K562 (cell line): ENCODE measurements around the gene C11orf65. TPM values are rescaled to one million over a fixed set of nuclear protein-coding genes. Genes with fewer than 3 reads are reported as not detected.

ENCODE experiments used
- CBFA2T2 ChIP-seq: fragments of 450-650 bp; conservative IDR thresholded peaks from 2 replicates; pipeline ENCODE4 v1.6.1; 2017; ENCODE audit warnings: mild to moderate bottlenecking
- CEBPZ ChIP-seq: fragments of 150-350 bp; IDR thresholded peaks from 2 replicates; pipeline ENCODE4 v1.6.1; 2014; ENCODE audit warnings: low read depth, mild to moderate bottlenecking, low read length, borderline replicate concordance
- CHD4 ChIP-seq: fragments of 200-600 bp; sonication (generic); IDR thresholded peaks from 3 replicates; pipeline ENCODE4 v1.6.1; 2012; ENCODE audit warnings: low read depth, mild to moderate bottlenecking, mixed read lengths, low read length, inconsistent platforms; ENCODE audit not compliant: insufficient read depth, insufficient replicate concordance, poor library complexity, severe bottlenecking
- E2F4 ChIP-seq: sonication (generic); formaldehyde crosslinking; IDR thresholded peaks from 2 replicates; pipeline ENCODE4 v1.8.0; 2022; ENCODE audit warnings: mild to moderate bottlenecking, low read depth, missing genetic modification reagents
- ELF1 ChIP-seq: fragments of 200-800 bp; sonication (Bioruptor generic); IDR thresholded peaks from 2 replicates; pipeline ENCODE4 v1.6.1; 2016; ENCODE audit warnings: missing genetic modification characterization, missing compliant biosample characterization
- FOXP1 ChIP-seq: sonication (generic); formaldehyde crosslinking; IDR thresholded peaks from 2 replicates; pipeline ENCODE4 v1.8.0; 2022; ENCODE audit warnings: mild to moderate bottlenecking, missing genetic modification reagents
- KAT7 ChIP-seq: sonication (generic); formaldehyde crosslinking; IDR thresholded peaks from 2 replicates; pipeline ENCODE4 v1.8.0; 2022; ENCODE audit warnings: missing genetic modification reagents, mild to moderate bottlenecking, borderline replicate concordance
- NFIX ChIP-seq: fragments of 250-450 bp; sonication (Bioruptor Pico); IDR thresholded peaks from 2 replicates; pipeline ENCODE4 v1.4.0; 2020; ENCODE audit warnings: low read depth, mild to moderate bottlenecking, moderate library complexity
- POLR3G ChIP-seq: IDR thresholded peaks from 2 replicates; pipeline ENCODE4 v1.6.1; 2011; ENCODE audit not compliant: insufficient read length, insufficient replicate concordance; ENCODE audit errors: extremely low read depth
- RBM25 ChIP-seq: fragments of 200-400 bp; formaldehyde crosslinking; IDR thresholded peaks from 2 replicates; pipeline ENCODE4 v1.6.1; 2018; ENCODE audit warnings: low read length, low read depth, moderate library complexity; ENCODE audit not compliant: severe bottlenecking
- RNF2 ChIP-seq: sonication (generic); IDR thresholded peaks from 2 replicates; pipeline ENCODE4 v1.6.1; 2016
- SRF ChIP-seq, 2 experiments: fragments of 250-450, 450-650 bp in 1 of 2; sonication (Bioruptor Pico) in 1 of 2; sonication (generic) in 1 of 2; formaldehyde crosslinking; IDR thresholded peaks; 2 replicates each; pipeline versions ENCODE4 v1.5.0 to v1.5.1; 2020 to 2022; ENCODE audit warnings: mild to moderate bottlenecking in 1 of 2, missing genetic modification reagents in 1 of 2
- THAP12 ChIP-seq: fragments of 250-450 bp; sonication (Bioruptor Pico); IDR thresholded peaks from 2 replicates; pipeline ENCODE4 v1.9.0; 2021; ENCODE audit warnings: mild to moderate bottlenecking, inconsistent platforms
- ZFP36 ChIP-seq: fragments of 150-350 bp; IDR thresholded peaks from 2 replicates; pipeline ENCODE4 v1.6.1; 2018; ENCODE audit warnings: low read length, low read depth; ENCODE audit not compliant: partially characterized antibody
- ZNF24 ChIP-seq: fragments of 450-650 bp; IDR thresholded peaks from 2 replicates; pipeline ENCODE4 v1.6.1; 2016
- ZNF253 ChIP-seq: fragments of 250-450 bp; sonication (Bioruptor Pico); conservative IDR thresholded peaks from 2 replicates; pipeline ENCODE4 v1.6.1; 2021; ENCODE audit warnings: mild to moderate bottlenecking
- polyA plus RNA-seq, 8 experiments: library from polyadenylated mRNA; depleted of rRNA in 4 of 8; stranded (reverse) in 5 of 8; unstranded in 3 of 8; fragments of >200 nt; fragmentation: Nextera tagmentation in 2 of 8; fragmentation: Illumina TruSeq in 1 of 8; extraction: Ambion mirVana in 2 of 8; extraction: Trizol in 1 of 8; gene quantifications; 2 replicates each; pipeline versions ENCODE4 v1.2.1 to v1.2.3, GENCODE V29; 2011 to 2014; ENCODE audit warnings: inconsistent platforms in 1 of 8, missing spikeins in 1 of 8
- total RNA-seq, 7 experiments: library from RNA; depleted of rRNA in 6 of 7; stranded (reverse); fragments of >200 nt in 6 of 7; fragmentation: Illumina TruSeq in 2 of 7; extraction: Trizol in 2 of 7; gene quantifications; 2 replicates each; pipeline versions ENCODE4 v1.2.1 to v1.2.3, GENCODE V29; 2011 to 2021; ENCODE audit warnings: low replicate concordance in 1 of 7
- TF ChIP-seq, protein P1 (sequence below): fragments of 450-650 bp; formaldehyde crosslinking; IDR thresholded peaks from 2 replicates; pipeline ENCODE4 v1.4.0; 2020; ENCODE audit warnings: mild to moderate bottlenecking, moderate library complexity

Gene C11orf65
- total and polyA plus RNA-seq, 9 of the 15 experiments (the other 6 are each of a cell fraction or from before 2014, with no cell fraction given): 1.0 to 2.1 (median 1.2) TPM

DNA sequence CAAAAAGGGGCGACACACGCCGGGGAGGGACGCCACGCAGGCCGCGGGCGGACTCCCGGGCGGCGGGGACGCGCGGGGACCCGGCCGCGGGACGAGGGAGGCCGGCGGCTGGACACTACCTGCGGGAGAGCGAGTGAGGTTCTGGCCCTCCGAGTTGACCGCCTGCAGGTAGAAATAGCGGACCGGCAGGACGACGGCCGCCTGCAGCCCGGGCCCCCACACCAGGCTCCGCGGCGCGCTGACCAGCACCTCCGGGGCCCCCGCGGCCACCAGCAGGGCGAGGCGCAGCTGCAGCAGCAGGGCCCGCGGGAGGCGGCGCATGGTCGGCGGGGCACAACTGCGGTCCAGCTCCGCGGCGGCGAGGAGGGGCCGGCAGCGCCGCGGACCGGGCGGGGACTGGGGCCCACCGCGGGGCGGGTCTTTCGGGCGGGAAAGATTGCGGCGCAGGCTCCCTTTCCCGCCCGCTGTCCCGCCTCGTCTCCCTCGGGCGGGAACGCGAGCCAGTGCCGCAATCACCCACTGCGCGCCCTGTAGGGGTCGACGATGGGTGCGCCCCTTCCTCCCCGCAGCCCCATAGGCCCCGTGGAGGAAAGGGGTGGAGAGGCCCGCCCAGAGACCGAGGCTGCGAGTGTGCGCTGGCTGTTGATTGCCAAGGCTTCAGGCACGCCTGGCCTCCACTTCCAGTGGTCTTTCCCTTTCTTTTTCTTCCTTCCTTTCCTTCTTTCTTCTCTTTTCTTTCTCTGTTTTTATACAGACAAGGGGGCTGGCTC, 30.9 kb upstream of the C11orf65 start, which contains the start of gene POGLUT3 (continued):
- TF ChIP-seq, protein P1, sequence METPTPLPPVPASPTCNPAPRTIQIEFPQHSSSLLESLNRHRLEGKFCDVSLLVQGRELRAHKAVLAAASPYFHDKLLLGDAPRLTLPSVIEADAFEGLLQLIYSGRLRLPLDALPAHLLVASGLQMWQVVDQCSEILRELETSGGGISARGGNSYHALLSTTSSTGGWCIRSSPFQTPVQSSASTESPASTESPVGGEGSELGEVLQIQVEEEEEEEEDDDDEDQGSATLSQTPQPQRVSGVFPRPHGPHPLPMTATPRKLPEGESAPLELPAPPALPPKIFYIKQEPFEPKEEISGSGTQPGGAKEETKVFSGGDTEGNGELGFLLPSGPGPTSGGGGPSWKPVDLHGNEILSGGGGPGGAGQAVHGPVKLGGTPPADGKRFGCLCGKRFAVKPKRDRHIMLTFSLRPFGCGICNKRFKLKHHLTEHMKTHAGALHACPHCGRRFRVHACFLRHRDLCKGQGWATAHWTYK: peak; percentile 71; the same call in 1 of the 2 replicates
- TF ChIP-seq CBFA2T2 (no peak), POLR3G (no peak), THAP12 (no peak), CHD4 (no peak), ZNF24 (peak; percentile 25; the same call in 1 of the 2 replicates), ELF1 (tag) (no peak), KAT7 (CRISPR knock-in tag) (peak; percentile 57; the same call in 1 of the 2 replicates), FOXP1 (peak; percentile 99), SRF (CRISPR knock-in tag; IDR thresholded peaks at IDR 0.05) (no peak), ZFP36 (no peak), E2F4 (CRISPR knock-in tag) (peak; percentile 74; the same call in 1 of the 2 replicates), CEBPZ (no peak), RNF2 (peak; percentile 61; the same call in 1 of the 2 replicates), RBM25 (peak; percentile 25), NFIX (CRISPR knock-in tag) (no peak), ZNF253 (0 out of 2 replicates have a peak, but pooled peaks have one; percentile 37)
